ENCODE data around the gene TENM3. TPM values are rescaled to one million over a fixed set of nuclear protein-coding genes. Genes with fewer than 3 reads are reported as not detected.

TENM3 gene
- total and polyA plus RNA-seq, 5 donors from 2014 or later, result not detected

DNA sequence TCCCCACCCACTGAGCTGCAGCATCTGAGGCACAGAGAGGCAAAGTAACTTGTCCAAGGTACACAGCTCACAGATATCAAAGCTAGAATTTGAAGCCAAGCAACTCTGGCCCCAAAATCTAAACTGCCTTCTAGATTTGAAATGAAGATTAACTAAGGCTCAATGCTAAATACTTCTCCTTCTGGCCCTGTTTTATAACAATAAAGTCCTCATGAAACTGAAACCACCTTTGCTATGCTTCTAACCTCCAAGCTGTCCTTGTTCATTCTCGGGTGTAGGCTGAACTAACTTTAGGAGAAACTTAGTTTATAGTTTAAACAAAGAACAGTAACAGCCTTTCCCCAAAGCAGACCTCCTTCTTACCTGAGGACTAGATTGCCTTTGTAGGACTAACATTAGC, 580.4 kb downstream of the TENM3 start:
- H3K4me1 Mint-ChIP-seq, result peaks cover 0 to 5% (median 0%) of the 10 kb centered on the region in 4 donors
- no peaks in the 10 kb centered on the region for H3K27me3 ChIP-seq (ENCODE audit: control insufficient read depth, insufficient read depth, low read length)
- no peak overlapping the region for H3K4me3 Mint-ChIP-seq
- no peaks in the 10 kb centered on the region for H3K4me1 ChIP-seq (ENCODE audit: control insufficient read depth, insufficient read depth, low read length, poor library complexity, severe bottlenecking)
- H3K9me3 Mint-ChIP-seq, result no peaks in the 10 kb centered on the region
- H3K27me3 Mint-ChIP-seq, result peaks cover 7% of the 10 kb centered on the region
- no peaks in the 10 kb centered on the region for H3K36me3 ChIP-seq (ENCODE audit: control insufficient read depth, insufficient read depth, low read length)
- H3K27ac Mint-ChIP-seq, result no peak overlapping the region
- H3K36me3 Mint-ChIP-seq, result no peaks in the 10 kb centered on the region
- ATAC-seq (ENCODE audit: low read depth in 2 of 2) (no peak), DNase-seq (no peak)
- no peaks in the 10 kb centered on the region for H3K9me3 ChIP-seq (ENCODE audit: control insufficient read depth in 2 of 2, low read length in 2 of 2)
- H3K4me3 ChIP-seq (ENCODE audit: low read depth, low read length), result no peak overlapping the region
- H3K27ac ChIP-seq (ENCODE audit: insufficient read depth, low read length, poor library complexity, severe bottlenecking), result no peak overlapping the region

DNA sequence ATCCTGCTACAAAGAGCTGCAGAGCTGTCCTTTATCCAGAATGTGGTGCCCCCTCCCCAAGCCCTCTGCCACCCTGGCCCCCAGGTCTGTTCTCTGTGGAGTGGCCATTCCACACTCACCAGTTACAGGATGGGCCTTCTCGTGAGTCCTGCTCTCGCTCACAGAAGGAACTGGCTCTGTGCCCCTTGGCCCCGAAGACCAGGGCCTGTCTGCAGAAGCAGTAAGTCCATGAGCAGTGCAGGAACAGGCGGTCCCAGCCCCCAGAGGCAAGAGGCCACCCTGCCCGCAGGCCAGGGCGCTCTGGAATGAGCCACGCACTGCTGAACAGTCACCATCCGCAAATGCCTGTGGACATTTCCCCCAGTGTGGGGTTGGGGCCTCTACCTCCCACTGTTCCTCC, 581.8 kb downstream of the TENM3 start:
- Mint-ChIP-seq H3K27ac (no peak overlapping the region), H3K9me3 (peaks cover 0 to 2% (median 0%) of the 10 kb centered on the region in 7 donors), H3K4me3 (no peak overlapping the region), H3K36me3 (no peaks in the 10 kb centered on the region), H3K27me3 (peaks cover 12% of the 10 kb centered on the region), H3K4me1 (peaks cover 0 to 5% (median 0%) of the 10 kb centered on the region in 4 donors)
- H3K36me3 ChIP-seq (ENCODE audit: control insufficient read depth, insufficient read depth, low read length), result no peaks in the 10 kb centered on the region
- no peak overlapping the region for H3K4me3 ChIP-seq (ENCODE audit: low read depth, low read length)
- H3K27me3 ChIP-seq (ENCODE audit: control insufficient read depth, insufficient read depth, low read length), result no peaks in the 10 kb centered on the region
- H3K27ac ChIP-seq (ENCODE audit: insufficient read depth, low read length, poor library complexity, severe bottlenecking), result no peak overlapping the region
- no peak for DNase-seq
- no peaks in the 10 kb centered on the region for H3K4me1 ChIP-seq (ENCODE audit: control insufficient read depth, insufficient read depth, low read length, poor library complexity, severe bottlenecking)
- no peaks in the 10 kb centered on the region for H3K9me3 ChIP-seq (ENCODE audit: control insufficient read depth in 2 of 2, low read length in 2 of 2)
- ATAC-seq (ENCODE audit: low read depth in 2 of 2), result no peak

DNA sequence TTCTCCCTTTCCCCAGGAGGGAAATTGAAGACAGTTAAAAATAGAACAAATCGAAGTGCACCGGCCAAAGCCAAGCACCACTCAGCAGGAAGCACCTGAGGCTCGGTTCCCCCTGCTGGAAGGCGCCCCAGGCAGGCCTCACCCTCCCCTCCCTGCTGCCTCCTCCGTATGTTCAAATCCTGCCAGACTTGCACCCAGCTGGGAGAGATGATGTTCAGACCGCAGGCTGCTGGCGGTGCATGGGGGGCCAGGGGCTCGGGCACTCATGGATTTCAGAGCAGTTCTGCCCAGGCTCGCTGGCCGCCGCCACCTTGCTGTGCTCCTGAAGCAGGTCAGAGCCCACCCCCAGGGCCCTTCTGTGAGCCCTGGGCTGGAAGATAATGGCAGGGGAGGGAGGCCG, 582.6 kb downstream of the TENM3 start:
- peaks cover 0 to 5% (median 0%) of the 10 kb centered on the region in 4 donors for H3K4me1 Mint-ChIP-seq
- no peaks in the 10 kb centered on the region for H3K4me1 ChIP-seq (ENCODE audit: control insufficient read depth, insufficient read depth, low read length, poor library complexity, severe bottlenecking)
- ATAC-seq (ENCODE audit: low read depth in 2 of 2), result no peak
- H3K36me3 Mint-ChIP-seq, result no peaks in the 10 kb centered on the region
- no peak overlapping the region for H3K27ac Mint-ChIP-seq
- H3K27ac ChIP-seq (ENCODE audit: insufficient read depth, low read length, poor library complexity, severe bottlenecking), result no peak overlapping the region
- DNase-seq, result no peak
- peaks cover 12% of the 10 kb centered on the region for H3K27me3 Mint-ChIP-seq
- no peak overlapping the region for H3K4me3 ChIP-seq (ENCODE audit: low read depth, low read length)
- H3K36me3 ChIP-seq (ENCODE audit: control insufficient read depth, insufficient read depth, low read length), result no peaks in the 10 kb centered on the region
- no peaks in the 10 kb centered on the region for H3K27me3 ChIP-seq (ENCODE audit: control insufficient read depth, insufficient read depth, low read length)
- H3K4me3 Mint-ChIP-seq, result no peak overlapping the region
- H3K9me3 ChIP-seq (ENCODE audit: control insufficient read depth in 2 of 2, low read length in 2 of 2), result no peaks in the 10 kb centered on the region
- H3K9me3 Mint-ChIP-seq, result peaks cover 0 to 2% (median 0%) of the 10 kb centered on the region in 7 donors

DNA sequence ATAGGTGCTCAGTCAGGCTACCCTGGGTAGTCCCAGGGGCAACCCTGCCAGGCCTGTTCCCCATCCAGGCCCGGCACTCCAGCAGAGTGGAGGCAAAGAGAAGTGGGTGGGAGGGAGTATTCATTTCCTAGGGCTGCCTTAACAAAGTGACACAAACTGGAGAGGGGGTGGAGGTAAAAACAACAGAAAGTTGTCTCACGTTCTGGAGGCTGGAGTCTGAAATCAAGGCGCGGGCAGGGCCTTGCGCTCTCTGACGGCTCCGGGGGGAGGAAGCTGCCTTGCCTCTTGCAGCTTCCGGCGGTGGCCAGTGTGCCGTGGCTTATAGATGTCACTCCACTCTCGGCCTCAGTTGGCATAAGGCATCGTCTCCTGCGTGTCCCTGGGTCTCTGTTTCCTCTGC, 583.2 kb downstream of the TENM3 start:
- Histone ChIP-seq H3K27me3 (ENCODE audit: control insufficient read depth, insufficient read depth, low read length) (no peaks in the 10 kb centered on the region), H3K36me3 (ENCODE audit: control insufficient read depth, insufficient read depth, low read length) (no peaks in the 10 kb centered on the region), H3K4me3 (ENCODE audit: low read depth, low read length) (no peak overlapping the region), H3K4me1 (ENCODE audit: control insufficient read depth, insufficient read depth, low read length, poor library complexity, severe bottlenecking) (no peaks in the 10 kb centered on the region), H3K9me3 (ENCODE audit: control insufficient read depth in 2 of 2, low read length in 2 of 2) (no peaks in the 10 kb centered on the region), H3K27ac (ENCODE audit: insufficient read depth, low read length, poor library complexity, severe bottlenecking) (no peak overlapping the region)
- no peak overlapping the region for H3K4me3 Mint-ChIP-seq
- H3K4me1 Mint-ChIP-seq, result peaks cover 0 to 5% (median 0%) of the 10 kb centered on the region in 4 donors
- DNase-seq (peak in 1 of 3 donors; percentile 33), ATAC-seq (ENCODE audit: low read depth in 2 of 2) (no peak)
- H3K36me3 Mint-ChIP-seq, result no peaks in the 10 kb centered on the region
- H3K27ac Mint-ChIP-seq, result no peak overlapping the region
- peaks cover 12% of the 10 kb centered on the region for H3K27me3 Mint-ChIP-seq
- peaks cover 0 to 4% (median 0%) of the 10 kb centered on the region in 7 donors for H3K9me3 Mint-ChIP-seq

DNA sequence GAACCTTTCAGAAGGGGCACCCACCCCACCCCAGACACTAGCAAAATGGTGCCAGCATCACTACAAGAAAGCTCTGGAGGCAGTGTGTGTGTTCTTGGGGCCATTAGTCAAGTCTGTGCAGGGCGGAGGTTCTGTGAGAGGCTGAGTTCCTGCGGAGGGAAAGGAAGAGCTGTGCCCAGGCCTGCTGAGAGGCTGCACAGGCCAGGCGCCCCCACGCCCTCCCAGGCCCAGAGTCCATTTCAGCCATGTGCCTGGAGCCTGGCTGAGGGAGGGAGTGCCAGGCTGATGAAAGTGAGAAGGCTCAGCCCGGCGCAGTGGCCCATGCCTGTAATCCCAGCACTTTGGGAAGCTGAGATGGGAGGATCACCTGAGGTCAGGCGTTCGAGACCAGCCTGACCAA, 584.0 kb downstream of the TENM3 start:
- H3K27ac ChIP-seq (ENCODE audit: insufficient read depth, low read length, poor library complexity, severe bottlenecking), result no peak overlapping the region
- no peaks in the 10 kb centered on the region for H3K9me3 ChIP-seq (ENCODE audit: control insufficient read depth in 2 of 2, low read length in 2 of 2)
- Mint-ChIP-seq H3K4me3 (no peak overlapping the region), H3K36me3 (no peaks in the 10 kb centered on the region), H3K27ac (no peak overlapping the region), H3K9me3 (peaks cover 0 to 4% (median 0%) of the 10 kb centered on the region in 7 donors), H3K4me1 (peaks cover 0 to 5% (median 0%) of the 10 kb centered on the region in 4 donors), H3K27me3 (peaks cover 12% of the 10 kb centered on the region)
- ATAC-seq (ENCODE audit: low read depth in 2 of 2) (no peak), DNase-seq (no peak)
- H3K4me3 ChIP-seq (ENCODE audit: low read depth, low read length), result no peak overlapping the region
- H3K36me3 ChIP-seq (ENCODE audit: control insufficient read depth, insufficient read depth, low read length), result no peaks in the 10 kb centered on the region
- no peaks in the 10 kb centered on the region for H3K4me1 ChIP-seq (ENCODE audit: control insufficient read depth, insufficient read depth, low read length, poor library complexity, severe bottlenecking)
- H3K27me3 ChIP-seq (ENCODE audit: control insufficient read depth, insufficient read depth, low read length), result no peaks in the 10 kb centered on the region

DNA sequence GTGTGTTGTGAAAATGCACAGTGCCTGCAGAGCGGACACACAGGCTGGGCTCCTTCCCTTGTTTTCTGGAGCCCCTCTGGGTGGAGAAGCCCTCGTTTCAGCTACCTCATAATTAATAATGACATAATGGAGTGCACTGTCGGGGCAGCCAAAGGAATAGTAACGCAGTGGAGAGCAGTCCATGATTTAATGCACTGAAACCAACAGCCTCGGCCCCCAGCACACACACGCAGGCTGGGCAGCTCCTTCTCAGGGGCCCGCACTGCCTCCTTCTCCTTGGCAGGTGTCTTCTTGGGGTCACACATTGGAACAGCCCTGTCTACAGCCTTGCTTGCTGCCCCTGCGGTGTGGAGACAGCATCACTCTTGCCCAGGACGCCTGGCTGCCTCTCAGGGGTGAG, 584.8 kb downstream of the TENM3 start:
- Mint-ChIP-seq H3K4me1 (peaks cover 0 to 5% (median 0%) of the 10 kb centered on the region in 4 donors), H3K27ac (no peak overlapping the region), H3K4me3 (no peak overlapping the region), H3K9me3 (peaks cover 0 to 4% (median 0%) of the 10 kb centered on the region in 7 donors), H3K36me3 (no peaks in the 10 kb centered on the region), H3K27me3 (peaks cover 12% of the 10 kb centered on the region)
- H3K27ac ChIP-seq (ENCODE audit: insufficient read depth, low read length, poor library complexity, severe bottlenecking), result no peak overlapping the region
- ATAC-seq (ENCODE audit: low read depth in 2 of 2) (no peak), DNase-seq (no peak)
- no peaks in the 10 kb centered on the region for H3K36me3 ChIP-seq (ENCODE audit: control insufficient read depth, insufficient read depth, low read length)
- no peaks in the 10 kb centered on the region for H3K4me1 ChIP-seq (ENCODE audit: control insufficient read depth, insufficient read depth, low read length, poor library complexity, severe bottlenecking)
- no peaks in the 10 kb centered on the region for H3K9me3 ChIP-seq (ENCODE audit: control insufficient read depth in 2 of 2, low read length in 2 of 2)
- no peak overlapping the region for H3K4me3 ChIP-seq (ENCODE audit: low read depth, low read length)
- H3K27me3 ChIP-seq (ENCODE audit: control insufficient read depth, insufficient read depth, low read length), result no peaks in the 10 kb centered on the region

DNA sequence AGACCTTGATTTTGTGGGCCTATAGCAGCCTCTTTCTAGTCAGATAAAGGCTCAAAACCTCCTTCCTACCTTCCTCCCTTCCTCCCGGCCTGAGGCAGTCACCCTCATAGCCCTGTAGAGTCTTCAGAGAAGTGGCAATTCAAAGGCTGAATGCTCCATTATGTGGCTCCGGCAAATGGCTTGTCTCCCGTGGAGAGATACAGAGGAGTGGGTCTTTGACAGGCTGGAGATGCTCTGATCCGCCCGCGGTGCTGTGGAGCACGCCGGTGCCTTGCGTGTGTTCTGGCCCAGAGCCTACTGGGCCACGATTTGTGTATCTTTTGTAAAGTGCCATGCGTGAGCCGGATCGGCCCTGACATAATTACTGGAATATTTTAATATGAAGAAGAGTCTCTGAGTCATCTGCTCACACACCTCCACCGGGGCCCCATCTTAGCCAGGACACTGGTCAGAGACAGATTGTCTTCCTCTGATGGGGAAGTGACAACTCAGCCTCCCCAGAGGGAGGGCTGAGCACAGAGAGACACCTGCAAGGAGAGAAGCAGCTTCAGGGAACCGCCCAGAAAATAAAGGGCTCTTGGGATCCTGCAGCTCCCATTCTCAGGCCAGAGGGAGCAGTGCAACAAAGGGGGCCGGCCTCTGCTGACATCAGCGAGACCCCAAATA, 585.3 kb downstream of the TENM3 start:
- no peak overlapping the region for H3K27ac ChIP-seq (ENCODE audit: insufficient read depth, low read length, poor library complexity, severe bottlenecking)
- peaks cover 0 to 5% (median 0%) of the 10 kb centered on the region in 4 donors for H3K4me1 Mint-ChIP-seq
- no peak overlapping the region for H3K27ac Mint-ChIP-seq
- no peaks in the 10 kb centered on the region for H3K36me3 ChIP-seq (ENCODE audit: control insufficient read depth, insufficient read depth, low read length)
- no peaks in the 10 kb centered on the region for H3K4me1 ChIP-seq (ENCODE audit: control insufficient read depth, insufficient read depth, low read length, poor library complexity, severe bottlenecking)
- peaks cover 0 to 4% (median 0%) of the 10 kb centered on the region in 7 donors for H3K9me3 Mint-ChIP-seq
- no peaks in the 10 kb centered on the region for H3K9me3 ChIP-seq (ENCODE audit: control insufficient read depth in 2 of 2, low read length in 2 of 2)
- no peaks in the 10 kb centered on the region for H3K36me3 Mint-ChIP-seq
- DNase-seq (no peak), ATAC-seq (ENCODE audit: low read depth in 2 of 2) (no peak)
- peaks cover 12% of the 10 kb centered on the region for H3K27me3 Mint-ChIP-seq
- no peak overlapping the region for H3K4me3 ChIP-seq (ENCODE audit: low read depth, low read length)
- H3K4me3 Mint-ChIP-seq, result no peak overlapping the region
- no peaks in the 10 kb centered on the region for H3K27me3 ChIP-seq (ENCODE audit: control insufficient read depth, insufficient read depth, low read length)

DNA sequence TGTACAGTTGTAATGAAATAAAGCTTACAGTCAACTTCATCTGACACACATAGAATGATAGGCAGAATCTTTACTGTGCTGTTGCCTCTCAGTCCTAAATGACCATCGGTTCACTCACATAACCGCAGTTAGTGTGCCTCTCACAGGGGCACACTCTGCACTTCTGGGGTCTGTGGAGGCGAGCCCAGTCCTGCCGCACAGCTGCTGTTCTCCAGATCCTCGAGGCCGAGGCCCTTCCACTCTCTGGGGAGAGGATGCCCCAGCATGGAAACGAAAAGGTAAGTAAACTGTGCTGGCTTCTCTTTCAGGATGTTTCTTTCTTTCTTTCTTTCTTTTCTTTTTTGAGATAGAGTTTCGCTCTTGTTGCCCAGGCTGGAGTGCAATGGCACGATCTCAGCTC, 586.0 kb downstream of the TENM3 start:
- no peak overlapping the region for H3K27ac ChIP-seq (ENCODE audit: insufficient read depth, low read length, poor library complexity, severe bottlenecking)
- Mint-ChIP-seq H3K4me3 (no peak overlapping the region), H3K9me3 (peaks cover 0 to 4% (median 0%) of the 10 kb centered on the region in 7 donors), H3K4me1 (peaks cover 0 to 5% (median 0%) of the 10 kb centered on the region in 4 donors), H3K27ac (no peak overlapping the region), H3K27me3 (peaks cover 12% of the 10 kb centered on the region), H3K36me3 (no peaks in the 10 kb centered on the region)
- ATAC-seq (ENCODE audit: low read depth in 2 of 2) (no peak), DNase-seq (no peak)
- no peak overlapping the region for H3K4me3 ChIP-seq (ENCODE audit: low read depth, low read length)
- no peaks in the 10 kb centered on the region for H3K27me3 ChIP-seq (ENCODE audit: control insufficient read depth, insufficient read depth, low read length)
- no peaks in the 10 kb centered on the region for H3K4me1 ChIP-seq (ENCODE audit: control insufficient read depth, insufficient read depth, low read length, poor library complexity, severe bottlenecking)
- H3K9me3 ChIP-seq (ENCODE audit: control insufficient read depth in 2 of 2, low read length in 2 of 2), result no peaks in the 10 kb centered on the region
- H3K36me3 ChIP-seq (ENCODE audit: control insufficient read depth, insufficient read depth, low read length), result no peaks in the 10 kb centered on the region
